ENCODE data around the gene RNPEP. TPM values are rescaled to one million over a fixed set of nuclear protein-coding genes. Genes with fewer than 3 reads are reported as not detected.

RNPEP gene
- total RNA-seq, 1 experiment from 2014 or later = 136 TPM

DNA sequence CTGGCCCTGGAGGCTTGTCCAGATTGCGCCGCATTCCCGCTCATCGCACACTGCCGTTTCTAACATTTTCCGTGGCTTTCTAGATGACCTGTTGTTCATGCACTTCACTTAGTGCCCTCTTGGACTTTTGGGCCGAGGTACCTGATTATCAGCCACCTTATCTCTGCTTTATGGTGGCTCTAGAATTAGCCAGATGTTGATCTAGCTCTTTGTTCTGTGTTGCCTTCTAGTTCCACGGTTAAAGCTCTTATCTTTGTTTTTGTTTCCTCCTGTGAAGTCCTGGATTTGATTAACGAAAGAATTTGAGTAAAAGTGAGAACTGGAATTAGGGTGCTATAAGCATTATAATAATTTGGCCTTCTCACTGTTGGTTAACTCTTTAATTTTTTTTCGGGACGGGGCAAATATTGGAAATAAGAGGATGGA, 945 bp downstream of the RNPEP start:
- Histone ChIP-seq H3K27me3 (ENCODE audit: control insufficient read depth, insufficient read depth, low read length) (no peaks in the 10 kb centered on the region; the same call in 1 of the 2 replicates), H3K36me3 (replicated peaks; ENCODE audit: control insufficient read depth, insufficient read depth, low read length) (no peaks in the 10 kb centered on the region), H3K4me3 (ENCODE audit: insufficient read depth, low read depth, low read length) (peak overlapping the region; percentile 98)
- DNase-seq = no peak

DNA sequence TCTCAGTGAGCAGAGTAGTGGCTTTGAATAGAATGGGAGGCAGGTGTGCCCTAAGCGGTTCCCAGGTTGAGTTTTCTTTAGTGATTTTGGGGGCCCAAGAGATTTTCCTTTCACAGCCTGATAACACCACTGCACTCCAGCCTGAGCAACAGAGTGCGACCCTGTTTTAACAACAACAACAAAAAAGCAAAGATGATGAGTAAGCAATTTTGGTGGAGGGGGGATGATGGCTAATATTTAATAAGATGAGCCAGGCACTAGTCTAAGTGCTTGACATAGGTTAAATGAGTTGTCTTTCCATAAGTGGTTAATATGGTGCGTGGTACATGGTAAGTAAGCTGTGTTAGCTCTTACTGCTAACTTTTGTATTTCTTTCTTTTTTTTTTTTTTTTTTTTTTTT, 2.0 kb downstream of the RNPEP start:
- Histone ChIP-seq H3K4me3 (ENCODE audit: insufficient read depth, low read depth, low read length) (no peak overlapping the region), H3K27me3 (ENCODE audit: control insufficient read depth, insufficient read depth, low read length) (no peaks in the 10 kb centered on the region; the same call in 1 of the 2 replicates), H3K36me3 (replicated peaks; ENCODE audit: control insufficient read depth, insufficient read depth, low read length) (peaks cover 4% of the 10 kb centered on the region)
- no peak for DNase-seq

DNA sequence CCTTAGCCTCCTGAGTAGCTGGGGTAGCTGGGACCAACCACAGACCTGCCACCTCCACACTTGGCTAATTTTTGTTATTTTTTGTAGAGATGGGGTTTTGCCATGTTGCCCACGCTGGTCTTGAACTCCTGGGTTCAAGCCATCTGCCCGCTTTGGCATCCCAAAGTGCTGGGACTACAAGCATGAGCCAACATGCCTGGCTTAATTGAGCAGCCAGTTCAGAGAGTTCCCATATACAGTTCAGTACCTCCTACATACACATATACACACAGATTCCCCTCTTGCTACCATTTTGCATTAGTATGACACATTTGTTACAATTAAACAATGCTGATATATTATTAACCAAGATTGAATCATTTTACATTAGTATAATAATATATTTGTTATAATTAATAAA, 2.9 kb downstream of the RNPEP start:
- DNase-seq = no peak
- Histone ChIP-seq H3K36me3 (replicated peaks; ENCODE audit: control insufficient read depth, insufficient read depth, low read length) (peaks cover 6% of the 10 kb centered on the region), H3K4me3 (ENCODE audit: insufficient read depth, low read depth, low read length) (no peak overlapping the region), H3K27me3 (ENCODE audit: control insufficient read depth, insufficient read depth, low read length) (no peaks in the 10 kb centered on the region; the same call in 1 of the 2 replicates)

DNA sequence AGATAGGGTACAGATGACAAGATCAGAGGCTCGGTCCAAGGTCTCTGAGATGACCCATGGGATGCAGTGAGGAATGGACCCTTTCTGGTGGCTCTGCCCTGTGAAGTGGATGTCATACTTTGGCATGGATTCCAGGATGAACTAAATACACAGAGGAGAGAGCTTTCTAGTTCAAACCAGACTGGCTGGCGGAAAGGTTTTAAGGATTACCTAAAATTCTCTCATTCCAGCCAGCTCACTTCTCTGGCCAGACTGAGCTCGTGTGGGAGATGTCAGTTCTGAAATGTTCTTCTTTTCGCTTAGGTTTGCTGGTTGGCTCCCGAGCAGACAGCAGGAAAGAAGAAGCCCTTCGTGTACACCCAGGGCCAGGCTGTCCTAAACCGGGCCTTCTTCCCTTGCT, 6.2 kb downstream of the RNPEP start:
- no peak overlapping the region for H3K4me3 ChIP-seq (ENCODE audit: insufficient read depth, low read depth, low read length)
- peaks cover 14% of the 10 kb centered on the region for H3K36me3 ChIP-seq (replicated peaks; ENCODE audit: control insufficient read depth, insufficient read depth, low read length)
- no peak for DNase-seq
- H3K27me3 ChIP-seq (ENCODE audit: control insufficient read depth, insufficient read depth, low read length) = no peaks in the 10 kb centered on the region

DNA sequence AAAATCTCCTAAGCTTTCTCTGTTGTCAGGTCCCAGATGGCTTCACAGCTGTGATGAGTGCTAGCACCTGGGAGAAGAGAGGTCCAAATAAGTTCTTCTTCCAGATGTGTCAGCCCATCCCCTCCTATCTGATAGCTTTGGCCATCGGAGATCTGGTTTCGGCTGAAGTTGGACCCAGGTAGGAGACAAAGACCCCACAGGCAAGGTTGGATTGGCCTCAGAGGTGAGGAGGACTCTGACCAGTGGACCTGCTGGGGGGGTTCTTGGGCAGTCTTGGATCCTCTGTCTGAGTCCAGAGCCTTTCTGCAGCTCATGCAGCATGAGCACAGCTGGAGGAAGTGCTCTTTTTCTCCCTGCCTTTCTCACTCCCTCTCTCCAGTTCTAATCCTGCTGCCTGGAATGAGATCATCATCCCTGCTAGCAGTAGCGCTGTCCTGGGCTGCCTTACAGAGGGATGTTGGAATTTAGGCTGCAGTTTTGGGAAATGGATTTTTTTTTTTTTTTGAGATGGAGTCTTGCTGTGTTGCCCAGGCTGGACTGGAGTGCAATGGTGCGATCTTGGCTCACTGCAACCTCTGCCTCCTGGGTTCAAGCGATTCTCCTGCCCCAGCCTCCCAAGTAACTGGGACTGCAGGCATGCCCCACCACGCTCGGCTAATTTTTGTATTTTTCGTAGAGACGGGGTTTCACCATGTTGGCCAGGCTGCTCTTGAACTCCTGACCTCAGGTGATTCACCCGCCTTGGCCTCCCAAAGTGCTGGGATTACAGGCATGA, 7.1 kb downstream of the RNPEP start:
- Histone ChIP-seq H3K36me3 (replicated peaks; ENCODE audit: control insufficient read depth, insufficient read depth, low read length) (peaks cover 16% of the 10 kb centered on the region), H3K4me3 (ENCODE audit: insufficient read depth, low read depth, low read length) (no peak overlapping the region)
- DNase-seq = no peak

DNA sequence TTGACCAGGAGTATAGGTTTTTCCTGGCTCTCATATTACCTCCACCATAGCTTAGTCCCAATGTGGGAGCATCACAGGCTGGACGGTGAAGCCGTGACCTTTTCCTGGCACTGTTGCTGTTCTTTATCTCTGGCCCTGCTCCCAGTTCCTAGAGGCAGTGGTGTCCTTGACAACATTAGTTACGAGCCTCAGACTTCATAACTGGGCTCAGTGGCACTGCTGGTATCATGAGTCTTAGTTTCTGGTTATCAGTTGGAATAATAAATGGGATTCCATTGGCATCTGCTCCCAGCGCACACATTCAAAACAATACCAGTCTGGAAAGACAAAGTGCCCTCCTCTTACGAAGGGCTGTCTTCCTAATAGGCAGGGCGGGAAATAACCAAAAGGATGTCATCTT, 8.0 kb downstream of the RNPEP start:
- Histone ChIP-seq H3K4me3 (ENCODE audit: insufficient read depth, low read depth, low read length) (no peak overlapping the region), H3K27me3 (ENCODE audit: control insufficient read depth, insufficient read depth, low read length) (no peaks in the 10 kb centered on the region), H3K36me3 (replicated peaks; ENCODE audit: control insufficient read depth, insufficient read depth, low read length) (peaks cover 18% of the 10 kb centered on the region)
- DNase-seq = no peak

More for the DNA sequence above, 7.1 kb downstream of the RNPEP start:
- H3K27me3 ChIP-seq (ENCODE audit: control insufficient read depth, insufficient read depth, low read length) = no peaks in the 10 kb centered on the region

DNA sequence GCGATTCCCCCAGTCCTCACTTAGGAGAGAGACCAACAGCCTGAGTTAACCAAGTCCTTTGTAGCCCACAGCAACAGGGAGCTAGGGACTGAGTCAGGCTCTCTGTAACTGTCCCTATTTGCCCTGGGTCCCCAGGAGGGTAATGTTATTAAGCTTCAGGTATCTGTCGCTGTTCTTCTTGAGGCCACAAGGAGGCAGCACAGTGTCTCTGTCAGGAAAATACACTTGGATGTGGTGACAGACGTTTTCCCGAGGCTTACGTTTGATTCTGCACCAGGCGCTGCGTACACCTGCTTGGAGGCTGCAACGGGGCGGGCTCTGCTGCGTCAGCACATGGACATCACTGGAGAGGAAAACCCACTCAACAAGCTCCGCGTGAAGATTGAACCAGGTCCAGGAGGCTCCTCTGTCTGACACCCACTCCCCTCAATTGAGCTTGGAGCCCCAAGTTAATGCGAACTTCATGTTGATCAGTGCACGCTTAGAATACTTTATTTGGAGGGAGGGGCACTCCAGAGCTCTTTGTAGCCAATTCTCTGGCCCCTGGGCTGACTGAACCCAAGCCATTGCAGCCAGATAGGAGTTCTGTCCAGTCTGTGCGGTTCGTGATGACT, 17.3 kb downstream of the RNPEP start:
- DNase-seq = peak; percentile 87
- Histone ChIP-seq H3K36me3 (replicated peaks; ENCODE audit: control insufficient read depth, insufficient read depth, low read length) (peaks cover 49% of the 10 kb centered on the region), H3K27me3 (ENCODE audit: control insufficient read depth, insufficient read depth, low read length) (no peaks in the 10 kb centered on the region), H3K4me3 (ENCODE audit: insufficient read depth, low read depth, low read length) (no peak overlapping the region)

DNA sequence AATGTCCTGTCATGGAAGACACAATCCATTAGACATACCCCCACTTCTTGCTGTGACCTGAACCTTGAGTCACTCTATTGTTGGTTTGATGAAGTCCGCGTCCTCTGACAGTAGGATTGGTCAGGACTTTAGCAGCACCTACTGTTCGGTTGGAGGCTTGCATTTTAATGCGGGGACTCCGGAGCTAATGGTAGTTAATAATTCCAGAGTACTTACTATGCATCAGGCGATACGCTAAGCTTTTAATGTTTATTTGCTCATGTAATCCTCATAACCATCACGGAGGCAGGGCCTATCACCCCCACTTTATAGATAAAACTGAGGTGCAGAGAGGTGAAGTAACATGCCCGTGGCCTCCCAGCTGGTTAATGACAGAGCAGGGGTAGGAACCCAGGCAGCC, 20.1 kb downstream of the RNPEP start:
- no peak for DNase-seq
- peaks cover 43% of the 10 kb centered on the region for H3K36me3 ChIP-seq (replicated peaks; ENCODE audit: control insufficient read depth, insufficient read depth, low read length)
- no peaks in the 10 kb centered on the region for H3K27me3 ChIP-seq (ENCODE audit: control insufficient read depth, insufficient read depth, low read length)
- no peak overlapping the region for H3K4me3 ChIP-seq (ENCODE audit: insufficient read depth, low read depth, low read length)

DNA sequence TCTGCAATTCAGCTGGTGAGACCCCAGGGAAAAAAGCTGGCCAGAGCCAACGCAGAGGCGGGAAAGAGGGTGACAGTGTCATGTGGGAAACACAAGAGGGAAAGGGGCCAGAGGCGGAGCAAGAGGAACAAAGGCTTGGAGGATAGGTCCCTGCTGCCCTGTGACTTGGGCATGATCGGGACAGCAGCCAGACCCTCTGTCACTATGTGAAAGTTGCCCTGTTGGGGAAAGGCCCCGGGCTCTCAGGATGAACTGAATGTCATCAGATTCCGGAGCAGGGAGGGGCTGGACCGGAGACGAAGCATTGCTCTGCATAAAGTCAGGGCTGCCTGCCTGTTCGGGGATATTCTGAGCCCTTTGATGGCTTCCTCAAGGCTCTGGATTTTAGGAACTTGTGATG, 22.3 kb downstream of the RNPEP start:
- no peak overlapping the region for H3K4me3 ChIP-seq (ENCODE audit: insufficient read depth, low read depth, low read length)
- peaks cover 41% of the 10 kb centered on the region for H3K36me3 ChIP-seq (replicated peaks; ENCODE audit: control insufficient read depth, insufficient read depth, low read length)
- H3K27me3 ChIP-seq (ENCODE audit: control insufficient read depth, insufficient read depth, low read length) = no peaks in the 10 kb centered on the region
- no peak for DNase-seq

DNA sequence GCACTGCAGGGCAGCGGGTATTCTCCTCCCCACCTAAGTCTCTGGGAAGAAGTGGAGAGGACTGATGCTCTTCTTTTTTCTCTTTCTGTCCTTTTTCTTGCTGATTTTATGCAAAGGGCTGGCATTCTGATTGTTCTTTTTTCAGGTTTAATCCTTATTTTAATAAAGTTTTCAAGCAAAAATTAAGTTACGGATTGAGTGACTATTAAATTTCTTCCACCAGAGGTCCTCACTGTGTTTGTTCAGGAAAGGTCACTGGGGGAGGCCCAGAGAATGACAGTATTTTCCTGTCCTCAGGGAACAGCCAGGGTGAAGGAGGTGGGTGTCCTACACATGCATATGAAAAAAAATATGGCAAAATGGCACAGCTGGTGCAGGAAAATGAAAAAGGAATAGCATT, 23.5 kb downstream of the RNPEP start:
- H3K27me3 ChIP-seq (ENCODE audit: control insufficient read depth, insufficient read depth, low read length) = no peaks in the 10 kb centered on the region; the same call in 1 of the 2 replicates
- peak; percentile 69 for DNase-seq
- H3K4me3 ChIP-seq (ENCODE audit: insufficient read depth, low read depth, low read length) = no peak overlapping the region
- peaks cover 33% of the 10 kb centered on the region for H3K36me3 ChIP-seq (replicated peaks; ENCODE audit: control insufficient read depth, insufficient read depth, low read length)

DNA sequence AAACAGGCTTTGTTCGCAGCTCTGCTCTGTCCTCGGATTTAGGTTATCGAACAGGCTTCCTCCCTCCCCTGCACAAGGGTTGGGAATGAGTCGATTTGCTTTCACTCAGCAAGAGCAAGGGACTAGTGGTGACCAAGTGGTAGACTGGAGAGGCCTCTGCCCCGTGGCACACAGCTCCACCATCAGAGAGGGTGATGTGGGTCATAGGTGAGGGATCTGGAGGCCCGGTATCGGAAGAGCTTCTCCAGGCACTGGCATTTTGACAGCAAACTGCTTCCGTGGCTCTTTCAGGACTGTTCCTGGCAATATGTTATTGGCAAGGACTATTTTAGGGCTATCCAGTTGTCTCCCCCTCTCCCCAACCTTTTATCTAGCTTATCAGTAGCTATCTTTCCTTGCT, 24.9 kb downstream of the RNPEP start:
- H3K27me3 ChIP-seq (ENCODE audit: control insufficient read depth, insufficient read depth, low read length) = no peaks in the 10 kb centered on the region; the same call in 1 of the 2 replicates
- DNase-seq = no peak
- no peak overlapping the region for H3K4me3 ChIP-seq (ENCODE audit: insufficient read depth, low read depth, low read length)
- H3K36me3 ChIP-seq (replicated peaks; ENCODE audit: control insufficient read depth, insufficient read depth, low read length) = peaks cover 24% of the 10 kb centered on the region

DNA sequence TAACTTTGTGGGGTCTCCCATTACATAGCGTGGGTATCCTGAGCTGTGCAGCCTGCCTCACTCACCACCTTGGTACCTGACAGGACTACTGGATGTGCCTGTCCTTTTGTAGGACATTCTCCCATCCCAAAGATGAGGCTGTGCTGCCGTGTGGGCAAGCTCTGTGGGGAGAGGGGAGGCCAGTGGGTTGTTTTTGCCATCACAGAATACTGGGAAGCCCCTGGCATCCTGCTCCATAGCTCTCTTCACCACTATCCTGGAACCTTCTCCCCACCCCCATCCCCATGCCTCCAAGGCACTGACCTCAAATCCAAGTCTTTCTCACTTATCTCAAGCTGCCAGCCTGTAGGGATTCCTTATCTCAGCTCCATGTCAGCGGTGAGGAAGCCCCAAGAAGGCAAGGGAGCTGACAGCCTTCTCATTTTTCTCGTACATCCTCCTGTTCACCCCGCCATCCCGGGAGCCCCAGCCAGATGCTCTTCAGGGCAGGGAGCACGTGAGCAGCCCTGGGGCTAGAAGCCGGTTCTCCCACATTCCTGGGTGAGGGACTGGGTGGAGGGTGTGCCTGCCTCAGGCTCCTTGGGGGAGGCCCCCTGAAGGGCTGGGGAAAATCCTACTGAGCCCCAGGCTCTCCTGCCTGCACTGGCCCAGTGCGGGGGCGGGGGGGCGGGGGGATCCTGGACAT, 25.5 kb downstream of the RNPEP start:
- Histone ChIP-seq H3K27me3 (ENCODE audit: control insufficient read depth, insufficient read depth, low read length) (no peaks in the 10 kb centered on the region; the same call in 1 of the 2 replicates), H3K4me3 (ENCODE audit: insufficient read depth, low read depth, low read length) (no peak overlapping the region), H3K36me3 (replicated peaks; ENCODE audit: control insufficient read depth, insufficient read depth, low read length) (peaks cover 19% of the 10 kb centered on the region)
- DNase-seq = peak; percentile 92

DNA sequence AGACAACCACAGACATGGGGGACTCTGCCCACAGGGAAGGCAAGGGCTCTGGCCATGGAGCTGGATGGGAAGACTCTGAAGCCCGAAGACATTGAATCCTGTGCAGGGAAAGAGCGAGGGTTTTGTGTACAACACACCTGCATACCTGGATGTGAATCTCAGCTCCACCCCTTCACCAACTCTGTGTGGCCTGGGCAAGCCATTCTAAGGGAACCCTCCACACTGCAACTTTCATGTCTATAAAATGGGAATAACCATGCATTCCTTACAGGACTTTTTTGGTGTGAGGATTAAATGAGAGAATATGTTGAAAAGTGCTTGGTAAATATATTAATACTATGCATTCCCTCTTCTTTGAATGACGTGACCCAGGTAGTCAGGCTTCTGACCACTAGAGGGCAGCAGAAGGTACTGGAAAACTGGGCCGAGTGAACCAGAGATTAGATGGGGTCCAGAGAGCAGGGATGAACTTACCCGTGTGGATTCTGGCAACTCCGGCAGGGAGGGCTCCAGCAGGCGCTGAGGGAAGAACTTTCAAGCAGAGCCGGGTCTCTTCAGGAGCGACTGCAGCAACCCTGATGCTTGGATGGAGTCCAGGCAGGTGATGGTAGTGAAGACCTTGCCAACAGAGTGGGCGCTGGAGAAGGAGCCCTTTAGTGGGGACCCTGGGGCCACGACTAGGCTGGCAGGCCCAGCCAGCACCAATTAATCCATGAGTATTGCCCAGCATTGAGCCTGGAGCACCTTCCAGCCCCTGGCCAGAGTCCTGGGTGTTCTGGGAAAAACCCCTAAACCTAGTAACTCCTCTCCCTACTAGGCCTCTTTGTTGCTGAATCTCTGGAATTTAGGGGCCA, 27.1 kb downstream of the RNPEP start:
- Histone ChIP-seq H3K27me3 (ENCODE audit: control insufficient read depth, insufficient read depth, low read length) (no peaks in the 10 kb centered on the region; the same call in 1 of the 2 replicates), H3K4me3 (ENCODE audit: insufficient read depth, low read depth, low read length) (no peak overlapping the region)
- peak; percentile 87 for DNase-seq

More for the DNA sequence above, 27.1 kb downstream of the RNPEP start:
- H3K36me3 ChIP-seq (replicated peaks; ENCODE audit: control insufficient read depth, insufficient read depth, low read length) = peaks cover 14% of the 10 kb centered on the region
